Measurements from ENCODE around the gene LRRC57. TPM values are rescaled to one million over a fixed set of nuclear protein-coding genes. Genes with fewer than 3 reads are reported as not detected.
A peak's percentile ranks its signal among the peaks of the same experiment; 100 is the strongest.

LRRC57 gene
- 16.3 and 17.4 TPM in 2 replicates for total RNA-seq

GRCh38 chr15:42548249-42549031 lies at the start of gene LRRC57, which contains the start of gene HAUS2:
TSS of gene LRRC57 (minus strand) at chr15:42548793. CDS start at chr15:42548434, 359 bp downstream.
TSS of gene HAUS2 (plus strand) at chr15:42548838. CDS start at chr15:42548873, 35 bp downstream.
- peak within 1 kb of the TSS; percentile 86 for H3K27ac ChIP-seq (ENCODE audit: low read depth, low read length)
- peaks cover 19% of the 10 kb centered on the region for H3K36me3 ChIP-seq (ENCODE audit: insufficient read depth, low read length)
- peak within 1 kb of the TSS; percentile 100 for H2AFZ ChIP-seq (ENCODE audit: low read length)
- peaks cover 69% of the 10 kb centered on the region for H3K79me2 ChIP-seq (ENCODE audit: insufficient read depth, low read length)
- peaks cover 17% of the 10 kb centered on the region for H3K4me1 ChIP-seq (ENCODE audit: insufficient read depth, low read length)
- peak; percentile 95 for DNase-seq (ENCODE audit: insufficient read length, low spot score, missing footprints)
- TF ChIP-seq CTCF (IDR thresholded peaks at IDR 0.05; ENCODE audit: extremely low read depth, low read depth, low read length) = no peak
- H3K4me3 ChIP-seq (ENCODE audit: insufficient read depth, low read length) = peak within 1 kb of the TSS; percentile 100
- no peaks in the 10 kb centered on the region for H3K27me3 ChIP-seq (ENCODE audit: insufficient read depth, low read length)
- no peaks in the 10 kb centered on the region for H3K9me3 ChIP-seq (ENCODE audit: low read depth, low read length)
- H4K20me1 ChIP-seq (ENCODE audit: insufficient read depth, low read length) = peaks cover 6% of the 10 kb centered on the region
- peak within 1 kb of the TSS; percentile 96 for H3K4me2 ChIP-seq (ENCODE audit: insufficient read depth, low read length)

GRCh38 chr15:42595626-42596240 lies 47.1 kb upstream of the LRRC57 start:
- Histone ChIP-seq H3K27ac (ENCODE audit: low read depth, low read length) (no peak overlapping the region), H3K4me1 (ENCODE audit: insufficient read depth, low read length) (peaks cover 2% of the 10 kb centered on the region), H2AFZ (ENCODE audit: low read length) (no peak overlapping the region), H4K20me1 (ENCODE audit: insufficient read depth, low read length) (no peaks in the 10 kb centered on the region), H3K27me3 (ENCODE audit: insufficient read depth, low read length) (no peaks in the 10 kb centered on the region), H3K4me2 (ENCODE audit: insufficient read depth, low read length) (no peak overlapping the region), H3K4me3 (ENCODE audit: insufficient read depth, low read length) (no peak overlapping the region), H3K36me3 (ENCODE audit: insufficient read depth, low read length) (no peaks in the 10 kb centered on the region), H3K9me3 (ENCODE audit: low read depth, low read length) (no peaks in the 10 kb centered on the region), H3K79me2 (ENCODE audit: insufficient read depth, low read length) (no peaks in the 10 kb centered on the region)
- no peak for TF ChIP-seq CTCF (IDR thresholded peaks at IDR 0.05; ENCODE audit: extremely low read depth, low read depth, low read length)
- DNase-seq (ENCODE audit: insufficient read length, low spot score, missing footprints) = no peak

- no peak for DNase-seq (ENCODE audit: insufficient read length, low spot score, missing footprints)
Observed at GRCh38 chr15:42594095-42594494, 45.5 kb upstream of the LRRC57 start.

More at GRCh38 chr15:42594095-42594494, 45.5 kb upstream of the LRRC57 start:
- no peaks in the 10 kb centered on the region for H3K36me3 ChIP-seq (ENCODE audit: insufficient read depth, low read length)
- H3K4me2 ChIP-seq (ENCODE audit: insufficient read depth, low read length) = no peak overlapping the region
- peaks cover 2% of the 10 kb centered on the region for H3K4me1 ChIP-seq (ENCODE audit: insufficient read depth, low read length)
- no peak overlapping the region for H2AFZ ChIP-seq (ENCODE audit: low read length)
- no peaks in the 10 kb centered on the region for H3K9me3 ChIP-seq (ENCODE audit: low read depth, low read length)
- no peak for TF ChIP-seq CTCF (IDR thresholded peaks at IDR 0.05; ENCODE audit: extremely low read depth, low read depth, low read length)
- no peak overlapping the region for H3K27ac ChIP-seq (ENCODE audit: low read depth, low read length)
- H4K20me1 ChIP-seq (ENCODE audit: insufficient read depth, low read length) = no peaks in the 10 kb centered on the region
- H3K27me3 ChIP-seq (ENCODE audit: insufficient read depth, low read length) = no peaks in the 10 kb centered on the region
- no peak overlapping the region for H3K4me3 ChIP-seq (ENCODE audit: insufficient read depth, low read length)
- H3K79me2 ChIP-seq (ENCODE audit: insufficient read depth, low read length) = no peaks in the 10 kb centered on the region
